Measurements from ENCODE around the gene PPM1H.

Gene PPM1H

GRCh38 chr12:62839869-62840660 is 94.9 kb downstream of the PPM1H start:
- no peak for TF ChIP-seq POLR2A (IDR thresholded peaks at IDR 0.05; ENCODE audit: low read length)
- TF ChIP-seq GATA1 (IDR thresholded peaks at IDR 0.05; ENCODE audit: low read depth, low read length), result no peak
- no peak for DNase-seq

DNA sequence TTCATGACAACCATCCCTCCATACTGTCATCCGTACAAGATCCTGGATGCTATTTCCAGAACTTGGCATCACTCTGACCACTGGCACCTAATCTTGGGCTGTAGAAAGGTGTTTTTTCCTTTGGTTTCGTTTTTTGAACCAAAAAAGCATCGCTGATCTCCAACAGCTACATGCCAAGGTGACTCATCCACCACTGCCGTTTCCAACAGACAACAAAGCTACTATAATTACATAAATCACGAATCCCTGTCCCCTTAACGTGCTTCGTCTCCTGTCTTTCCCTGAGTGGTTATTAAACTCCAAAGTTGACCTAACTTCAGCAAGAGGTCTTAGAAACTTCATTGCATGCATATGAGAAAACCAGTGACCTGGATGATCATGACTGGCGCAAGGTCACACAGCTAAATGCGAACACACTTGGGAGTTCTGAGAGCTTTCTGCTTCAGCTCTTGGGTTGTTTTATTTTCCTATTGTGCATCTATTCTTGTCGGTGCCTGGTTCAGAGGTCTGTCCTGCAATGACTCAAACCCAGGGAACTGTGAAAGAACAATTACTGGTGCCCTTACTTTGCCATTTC is 99.9 kb downstream of the PPM1H start:
- no peak for DNase-seq
- TF ChIP-seq POLR2A (IDR thresholded peaks at IDR 0.05; ENCODE audit: low read length) (no peak), GATA1 (IDR thresholded peaks at IDR 0.05; ENCODE audit: low read depth, low read length) (no peak)

DNA sequence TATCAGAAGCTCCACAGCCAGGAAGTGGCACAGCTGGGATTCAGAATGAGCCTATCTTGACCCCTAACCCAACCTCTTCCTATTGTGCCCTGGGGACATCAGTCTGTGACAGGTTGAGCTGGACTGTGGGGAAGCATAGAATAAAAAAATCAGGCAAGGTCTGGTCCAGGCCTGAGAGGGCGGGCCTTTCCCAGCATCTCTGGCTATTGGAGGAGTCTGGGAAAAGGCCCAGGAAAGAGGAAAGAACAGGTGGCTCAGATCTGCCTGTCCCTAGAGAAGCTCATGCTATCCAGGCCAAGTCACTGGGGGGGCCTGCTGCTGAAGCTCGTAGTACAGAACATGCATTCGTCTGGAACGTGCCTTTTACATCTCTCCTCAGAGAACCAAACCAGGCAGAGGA is 100.5 kb downstream of the PPM1H start:
- TF ChIP-seq POLR2A (IDR thresholded peaks at IDR 0.05; ENCODE audit: low read length), result no peak
- no peak for TF ChIP-seq GATA1 (IDR thresholded peaks at IDR 0.05; ENCODE audit: low read depth, low read length)
- no peak for DNase-seq

- no peak for DNase-seq
- TF ChIP-seq POLR2A (IDR thresholded peaks at IDR 0.05; ENCODE audit: low read length) (no peak), GATA1 (IDR thresholded peaks at IDR 0.05; ENCODE audit: low read depth, low read length) (no peak)
Observed at GRCh38 chr12:62833634-62834033, 101.3 kb downstream of the PPM1H start.

GRCh38 chr12:62832558-62832957 is 102.4 kb downstream of the PPM1H start:
- TF ChIP-seq POLR2A (IDR thresholded peaks at IDR 0.05; ENCODE audit: low read length) (no peak), GATA1 (IDR thresholded peaks at IDR 0.05; ENCODE audit: low read depth, low read length) (no peak)

GRCh38 chr12:62832027-62832426 is 102.9 kb downstream of the PPM1H start:
- no peak for DNase-seq
- TF ChIP-seq GATA1 (IDR thresholded peaks at IDR 0.05; ENCODE audit: low read depth, low read length), result no peak
- no peak for TF ChIP-seq POLR2A (IDR thresholded peaks at IDR 0.05; ENCODE audit: low read length)

More at GRCh38 chr12:62832558-62832957, 102.4 kb downstream of the PPM1H start:
- no peak for DNase-seq

DNA sequence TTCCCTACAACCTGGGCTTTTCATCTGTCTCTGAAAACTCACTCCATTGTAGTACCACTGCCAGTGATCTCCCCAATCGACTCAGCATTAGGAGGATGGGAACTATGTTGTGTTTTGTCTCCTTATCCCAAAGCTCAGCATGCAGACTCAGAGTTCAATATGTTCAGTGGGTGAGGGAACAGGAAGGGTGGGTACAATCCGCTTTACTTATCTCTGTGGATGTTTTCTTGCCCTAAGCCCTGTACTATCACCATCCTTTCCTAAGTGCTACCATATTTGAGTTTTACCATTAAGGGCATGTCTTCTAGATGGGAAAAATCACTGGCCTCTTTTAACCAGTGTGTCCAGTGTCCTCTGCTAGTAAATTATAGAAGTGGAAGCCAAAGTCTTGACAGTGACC is 107.1 kb downstream of the PPM1H start:
- DNase-seq, result no peak
- TF ChIP-seq GATA1 (IDR thresholded peaks at IDR 0.05; ENCODE audit: low read depth, low read length) (no peak), POLR2A (IDR thresholded peaks at IDR 0.05; ENCODE audit: low read length) (no peak)

DNA sequence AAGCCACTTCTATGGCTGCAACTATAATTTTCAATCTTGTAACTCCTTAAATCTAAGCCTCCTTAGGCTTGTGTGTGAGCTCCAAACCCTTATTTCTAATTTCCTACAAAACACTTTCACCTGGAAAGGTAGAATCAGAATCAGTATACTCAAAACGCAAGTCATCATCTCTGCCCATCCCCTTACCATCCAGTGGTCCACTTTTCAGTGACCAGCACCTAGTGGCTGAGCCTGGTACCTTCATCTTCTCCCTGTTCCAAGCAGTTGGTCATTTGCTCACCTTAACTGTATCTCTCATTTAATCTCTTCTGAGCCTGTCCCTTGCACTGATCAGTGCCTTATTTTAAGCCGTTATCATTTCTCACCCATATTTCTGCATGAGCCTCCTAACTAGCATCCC is 107.9 kb downstream of the PPM1H start:
- DNase-seq, result no peak
- TF ChIP-seq GATA1 (IDR thresholded peaks at IDR 0.05; ENCODE audit: low read depth, low read length) (no peak), POLR2A (IDR thresholded peaks at IDR 0.05; ENCODE audit: low read length) (no peak)

DNA sequence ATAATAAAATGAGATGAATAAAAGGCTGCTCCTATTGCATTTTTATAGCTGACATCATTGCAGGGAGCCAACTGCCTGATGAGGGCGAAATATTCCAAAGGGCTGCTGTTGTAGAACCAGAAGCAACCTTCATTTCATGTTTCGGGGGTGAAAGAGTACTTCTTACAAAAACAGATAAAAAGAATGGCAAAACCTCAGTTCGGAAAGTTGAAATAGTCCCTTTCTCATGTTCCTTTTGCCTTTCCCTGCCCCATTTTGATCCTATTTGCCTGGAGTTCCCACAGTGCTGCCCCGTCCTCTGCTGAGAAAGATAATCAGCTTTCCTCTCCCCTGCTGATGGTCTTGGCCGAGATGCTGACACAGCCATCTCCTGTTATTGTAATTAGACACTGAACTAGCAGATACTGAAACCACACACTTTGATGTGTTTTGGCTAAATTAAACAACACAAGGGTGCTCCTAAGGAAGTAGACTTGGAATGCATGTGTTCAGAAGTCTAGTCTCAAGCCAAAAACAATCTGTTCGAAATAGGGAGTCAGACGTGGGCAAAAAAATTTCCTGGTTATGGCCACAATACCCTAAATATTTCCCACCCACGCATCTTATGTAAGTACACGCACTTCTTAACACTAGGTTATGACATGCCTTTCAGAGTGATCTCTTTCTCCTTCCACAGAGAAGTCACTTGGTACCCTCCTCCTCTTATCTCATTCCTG is 117.2 kb downstream of the PPM1H start:
- peak; percentile 23 to 39 for DNase-seq
- no peak for TF ChIP-seq GATA1 (IDR thresholded peaks at IDR 0.05; ENCODE audit: low read depth, low read length)
- no peak for TF ChIP-seq POLR2A (IDR thresholded peaks at IDR 0.05; ENCODE audit: low read length)

- no peak for DNase-seq
- TF ChIP-seq POLR2A (IDR thresholded peaks at IDR 0.05; ENCODE audit: low read length), result no peak
- TF ChIP-seq GATA1 (IDR thresholded peaks at IDR 0.05; ENCODE audit: low read depth, low read length), result no peak
Observed at GRCh38 chr12:62814243-62814642, 120.7 kb downstream of the PPM1H start.

DNA sequence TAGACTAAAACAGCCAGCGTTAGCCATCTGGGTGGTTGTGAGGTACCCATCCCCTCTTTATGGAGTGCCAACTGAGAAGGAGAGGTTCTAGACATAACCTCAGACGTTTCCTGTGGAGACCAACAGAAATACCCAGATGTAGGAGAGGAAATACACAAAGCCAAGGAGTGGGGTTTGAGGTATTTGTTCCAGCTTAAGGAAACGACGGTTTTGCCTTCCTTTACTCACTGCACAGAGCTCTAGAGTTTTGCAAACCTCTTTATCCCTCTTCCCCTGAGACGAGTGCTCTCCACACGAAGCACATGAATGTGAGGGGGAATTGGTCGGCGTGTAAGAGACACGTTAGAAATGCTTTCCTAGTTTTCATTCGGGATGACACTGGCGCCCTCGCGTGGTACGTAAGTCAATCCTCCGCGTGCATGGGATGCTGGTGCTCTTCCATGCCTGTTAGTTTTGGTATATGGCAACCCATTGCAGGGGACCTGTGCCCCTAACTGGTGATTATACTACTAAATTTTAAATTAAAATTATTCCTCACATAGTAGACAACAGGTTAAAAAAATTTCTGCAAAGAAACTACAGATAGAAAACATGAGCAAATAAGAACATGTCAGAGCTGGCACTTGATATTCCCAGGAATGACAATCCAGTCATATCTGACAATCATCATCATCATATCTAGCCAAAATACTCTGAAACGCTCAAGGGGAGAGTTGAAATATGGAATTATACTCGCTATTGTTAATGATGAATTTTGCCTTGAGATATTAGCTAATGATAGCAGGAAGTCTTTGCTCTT is 121.7 kb downstream of the PPM1H start:
- DNase-seq, result peak; percentile 74 to 83
- TF ChIP-seq POLR2A (IDR thresholded peaks at IDR 0.05; ENCODE audit: low read length), result no peak
- no peak for TF ChIP-seq GATA1 (IDR thresholded peaks at IDR 0.05; ENCODE audit: low read depth, low read length)

- peak in 1 of 2 experiments; percentile 45 for DNase-seq
Observed at GRCh38 chr12:62811481-62811880, 123.5 kb downstream of the PPM1H start.

GRCh38 chr12:62808166-62808879 is 126.6 kb downstream of the PPM1H start:
- no peak for TF ChIP-seq POLR2A (IDR thresholded peaks at IDR 0.05; ENCODE audit: low read length)
- DNase-seq, result no peak
